NT2/D1 (cell line): ENCODE results near the gene IL16.

ENCODE experiments used
- YY1 ChIP-seq: IDR thresholded peaks from 2 replicates; pipeline ENCODE4 v1.6.1; 2011; ENCODE audit not compliant: insufficient read length, insufficient read depth
- ZNF274 ChIP-seq: IDR thresholded peaks from 2 replicates; pipeline ENCODE4 v1.6.1; 2011; ENCODE audit warnings: mild to moderate bottlenecking, low read depth, low read length

DNA sequence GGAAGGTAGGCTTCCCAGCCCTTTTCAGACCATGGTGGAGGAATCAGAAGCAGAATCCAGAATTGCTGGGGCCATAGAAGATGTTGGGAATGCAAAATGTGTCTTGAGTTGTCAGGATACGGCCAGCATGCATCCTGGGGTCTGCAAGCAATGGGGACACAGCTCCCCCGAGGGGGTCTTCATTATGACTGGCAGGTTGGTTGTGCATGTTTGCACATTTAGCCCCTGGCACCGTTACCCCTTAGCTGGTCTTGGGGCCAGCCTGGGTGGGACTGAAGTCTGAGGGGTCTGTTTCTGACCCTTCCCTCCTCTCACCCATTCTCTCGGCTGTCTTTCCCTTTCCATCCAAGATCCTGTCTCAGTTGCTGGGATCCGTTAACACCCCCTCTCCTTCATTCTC lies 76.5 kb downstream of the IL16 start:
- TF ChIP-seq ZNF274, result no peak
- TF ChIP-seq YY1, result no peak
